ENCODE measurements around the gene MED27.

MED27 gene

GRCh38 chr9:132023419-132024180 is 56.1 kb downstream of the MED27 start:
- H3K4me3 ChIP-seq (ENCODE audit: low read depth, low read length), result no peak overlapping the region
- TF ChIP-seq MYC (IDR thresholded peaks at IDR 0.05; ENCODE audit: low read depth, low read length), result no peak
- TF ChIP-seq POLR2A (IDR thresholded peaks at IDR 0.05; ENCODE audit: extremely low read depth, insufficient read length), result no peak
- TF ChIP-seq MAX (IDR thresholded peaks at IDR 0.05; ENCODE audit: low read depth, low read length), result no peak
- TF ChIP-seq, protein P1, sequence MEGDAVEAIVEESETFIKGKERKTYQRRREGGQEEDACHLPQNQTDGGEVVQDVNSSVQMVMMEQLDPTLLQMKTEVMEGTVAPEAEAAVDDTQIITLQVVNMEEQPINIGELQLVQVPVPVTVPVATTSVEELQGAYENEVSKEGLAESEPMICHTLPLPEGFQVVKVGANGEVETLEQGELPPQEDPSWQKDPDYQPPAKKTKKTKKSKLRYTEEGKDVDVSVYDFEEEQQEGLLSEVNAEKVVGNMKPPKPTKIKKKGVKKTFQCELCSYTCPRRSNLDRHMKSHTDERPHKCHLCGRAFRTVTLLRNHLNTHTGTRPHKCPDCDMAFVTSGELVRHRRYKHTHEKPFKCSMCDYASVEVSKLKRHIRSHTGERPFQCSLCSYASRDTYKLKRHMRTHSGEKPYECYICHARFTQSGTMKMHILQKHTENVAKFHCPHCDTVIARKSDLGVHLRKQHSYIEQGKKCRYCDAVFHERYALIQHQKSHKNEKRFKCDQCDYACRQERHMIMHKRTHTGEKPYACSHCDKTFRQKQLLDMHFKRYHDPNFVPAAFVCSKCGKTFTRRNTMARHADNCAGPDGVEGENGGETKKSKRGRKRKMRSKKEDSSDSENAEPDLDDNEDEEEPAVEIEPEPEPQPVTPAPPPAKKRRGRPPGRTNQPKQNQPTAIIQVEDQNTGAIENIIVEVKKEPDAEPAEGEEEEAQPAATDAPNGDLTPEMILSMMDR (IDR thresholded peaks at IDR 0.05; ENCODE audit: low read depth, low read length), result no peak
- DNase-seq (ENCODE audit: low read depth), result no peak

DNA sequence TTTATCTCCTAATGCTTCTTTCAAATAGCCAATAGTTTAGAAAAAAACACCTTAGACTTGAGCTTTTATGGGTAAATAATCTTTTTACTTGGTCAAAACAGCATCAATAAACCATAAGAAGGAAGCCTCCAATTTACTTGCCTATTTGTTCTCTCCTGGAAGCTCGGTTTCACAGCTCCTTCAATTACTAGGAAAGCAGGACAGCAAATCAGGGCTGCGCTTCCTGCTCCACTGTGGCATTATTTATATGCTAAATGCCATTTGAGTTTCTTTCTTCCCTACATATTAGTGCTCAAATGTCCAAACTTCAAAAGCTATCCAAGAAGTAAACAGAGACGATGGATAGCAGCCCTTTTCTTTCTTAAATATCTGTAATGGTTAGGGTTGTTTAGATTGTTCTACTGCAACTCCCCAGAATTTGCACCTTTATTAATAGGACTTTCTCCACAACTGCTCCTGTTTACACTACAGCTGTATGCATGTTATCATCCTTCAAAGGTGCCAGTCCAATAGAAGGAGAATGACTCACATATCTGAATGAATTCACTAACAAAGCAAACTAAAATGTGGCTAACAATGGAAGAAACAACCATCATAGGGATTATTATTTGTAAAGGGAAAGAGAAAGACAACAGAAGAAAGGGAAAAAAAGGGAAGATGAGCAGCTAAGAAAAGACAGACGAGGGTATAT is 58.7 kb downstream of the MED27 start:
- no peak overlapping the region for H3K4me3 ChIP-seq (ENCODE audit: low read depth, low read length)
- DNase-seq (ENCODE audit: low read depth), result no peak
- TF ChIP-seq, protein P1 (IDR thresholded peaks at IDR 0.05; ENCODE audit: low read depth, low read length), result no peak
- no peak for TF ChIP-seq MAX (IDR thresholded peaks at IDR 0.05; ENCODE audit: low read depth, low read length)

- H3K4me3 ChIP-seq (ENCODE audit: low read depth, low read length), result no peak overlapping the region
- no peak for DNase-seq (ENCODE audit: low read depth)
- TF ChIP-seq POLR2A (IDR thresholded peaks at IDR 0.05; ENCODE audit: extremely low read depth, insufficient read length) (no peak), MYC (IDR thresholded peaks at IDR 0.05; ENCODE audit: low read depth, low read length) (no peak), MAX (IDR thresholded peaks at IDR 0.05; ENCODE audit: low read depth, low read length) (no peak)
- TF ChIP-seq, protein P1 (IDR thresholded peaks at IDR 0.05; ENCODE audit: low read depth, low read length), result no peak
Observed at GRCh38 chr9:132020272-132020671, 59.4 kb downstream of the MED27 start.

- no peak overlapping the region for H3K4me3 ChIP-seq (ENCODE audit: low read depth, low read length)
- TF ChIP-seq MAX (IDR thresholded peaks at IDR 0.05; ENCODE audit: low read depth, low read length) (no peak), MYC (IDR thresholded peaks at IDR 0.05; ENCODE audit: low read depth, low read length) (no peak)
- TF ChIP-seq, protein P1 (IDR thresholded peaks at IDR 0.05; ENCODE audit: low read depth, low read length), result no peak
- no peak for DNase-seq (ENCODE audit: low read depth)
Observed at GRCh38 chr9:132019702-132020101, 60.0 kb downstream of the MED27 start.

DNA sequence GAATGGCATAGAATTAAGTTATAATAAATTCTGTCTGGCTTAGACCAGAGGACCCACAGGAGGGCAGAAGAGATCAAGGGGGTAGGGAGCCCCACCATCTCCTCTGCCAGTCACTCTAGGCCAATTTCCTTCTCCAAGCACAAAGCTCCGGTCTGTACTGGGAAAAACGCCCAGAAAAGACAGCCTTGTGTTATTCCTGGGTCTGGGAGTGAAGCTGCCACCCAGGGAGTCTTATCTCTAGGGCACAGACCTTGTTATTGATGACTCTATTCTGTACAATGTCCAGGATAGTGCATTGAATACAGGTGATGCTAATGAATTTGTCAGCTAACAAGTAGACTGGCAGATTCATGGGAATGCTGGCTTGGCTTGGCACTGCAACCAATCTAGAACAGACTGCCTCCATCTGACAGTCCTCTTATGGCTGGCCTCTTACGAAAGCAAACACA is 60.7 kb downstream of the MED27 start:
- no peak overlapping the region for H3K4me3 ChIP-seq (ENCODE audit: low read depth, low read length)
- DNase-seq (ENCODE audit: low read depth), result no peak
- TF ChIP-seq, protein P1 (IDR thresholded peaks at IDR 0.05; ENCODE audit: low read depth, low read length), result no peak
- TF ChIP-seq MYC (IDR thresholded peaks at IDR 0.05; ENCODE audit: low read depth, low read length) (no peak), MAX (IDR thresholded peaks at IDR 0.05; ENCODE audit: low read depth, low read length) (no peak), POLR2A (IDR thresholded peaks at IDR 0.05; ENCODE audit: extremely low read depth, insufficient read length) (no peak)
